Left colon (tissue), 2 donors: ENCODE data around the gene SHROOM4. TPM values are rescaled to one million over a fixed set of nuclear protein-coding genes. Genes with fewer than 3 reads are reported as not detected.

Experiments
- ATAC-seq: fragments of 200-7000 bp; cut with Tn5 transposase; one replicate; pipeline ENCODE4 v1.9.1; 2020; ENCODE audit warnings: mild to moderate bottlenecking, moderate library complexity
- DNase-seq, 2 donors: peaks; one replicate each; pipeline ENCODE4 v3.0.0-alpha.2; 2020
- intact Hi-C, 2 donors: fragments of 100-400 bp; cut with DNase I in 1 of 2; cut with micrococcal nuclease in 1 of 2; formaldehyde crosslinking; loops; one replicate each; pipeline versions ENCODE4 v1.11.2 to v1.14.0; 2022; cut with DNase I, micrococcal nuclease
- total RNA-seq, 2 donors: library from RNA; stranded (reverse); fragmentation: NEBNext Ultra II Directional; extraction: Animal tissue kit (Norgen Biotek cat#: 25700); gene quantifications; one replicate each; pipeline ENCODE4 v1.2.1, GENCODE V29; 2021
- donor health status: DM: no; HTN: no; CAD: no.
- donor health status: DM: yes; HTN: yes; CAD: no.

SHROOM4 gene
- total RNA-seq, 2 donors from 2014 or later, result 3.2 to 3.8 TPM

DNA sequence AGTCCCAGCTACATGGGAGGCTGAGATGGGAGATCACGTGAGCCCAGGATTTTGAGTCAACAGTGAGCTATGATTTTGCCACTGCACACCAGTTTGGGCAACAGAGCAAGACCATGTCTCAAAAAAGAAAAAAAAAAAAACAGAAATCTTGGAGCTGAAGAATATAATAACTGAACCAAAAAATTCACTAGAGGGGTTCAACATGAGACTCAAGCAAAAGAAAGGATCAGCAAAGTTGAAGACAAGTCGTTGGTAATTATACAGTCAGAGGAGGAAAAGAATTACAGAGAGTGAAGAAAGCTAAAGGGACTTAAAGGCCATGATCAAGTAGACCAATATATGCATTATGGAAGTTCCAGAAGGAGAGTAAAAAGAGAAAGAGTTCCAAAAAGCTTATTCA is 26.9 kb downstream of the SHROOM4 start:
- intact Hi-C loops, result no loop called here
- no peak for ATAC-seq
- DNase-seq, result no peak

DNA sequence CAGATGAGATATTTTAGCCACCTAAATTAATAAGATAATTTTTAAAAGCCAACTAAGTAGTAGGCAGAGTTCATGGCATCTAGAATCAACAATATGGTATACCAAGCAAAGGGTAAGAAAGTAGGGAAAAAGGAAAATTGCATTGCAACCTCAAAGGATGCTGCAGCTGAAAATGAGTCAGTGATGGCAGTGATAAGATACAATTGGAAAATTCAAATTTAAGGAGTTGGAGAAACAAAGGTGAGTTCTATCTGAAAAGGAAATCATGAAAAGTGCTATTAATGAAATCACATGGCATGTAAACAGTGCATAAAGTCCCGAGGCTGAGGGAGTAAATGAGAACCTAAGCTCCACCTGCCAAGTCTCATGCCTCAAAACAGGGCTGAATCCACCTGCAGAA is 33.9 kb downstream of the SHROOM4 start:
- ATAC-seq, result no peak
- DNase-seq, result no peak
- intact Hi-C loops, result no loop called here

DNA sequence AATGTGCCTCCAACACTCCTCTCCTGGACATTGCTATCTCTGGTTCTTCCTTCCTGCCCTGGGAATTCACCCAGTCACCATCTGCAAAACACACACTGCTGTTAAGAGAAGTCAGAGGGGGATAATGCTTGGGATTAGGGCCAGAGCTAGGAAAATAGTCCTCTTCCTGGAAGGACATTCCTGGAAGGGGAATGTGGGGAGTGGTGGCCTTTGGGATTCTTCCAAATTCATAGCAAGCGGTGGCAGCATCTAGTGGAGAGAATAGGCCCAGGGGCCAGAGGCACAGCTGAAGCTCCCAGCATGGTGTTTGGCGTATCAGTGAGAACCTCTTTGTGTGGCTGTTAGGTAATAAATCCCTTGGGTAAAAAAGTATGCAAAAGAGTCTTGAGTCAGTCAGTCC is 34.3 kb downstream of the SHROOM4 start:
- DNase-seq (no peak), ATAC-seq (no peak)
- intact Hi-C loops, result no loop called here

DNA sequence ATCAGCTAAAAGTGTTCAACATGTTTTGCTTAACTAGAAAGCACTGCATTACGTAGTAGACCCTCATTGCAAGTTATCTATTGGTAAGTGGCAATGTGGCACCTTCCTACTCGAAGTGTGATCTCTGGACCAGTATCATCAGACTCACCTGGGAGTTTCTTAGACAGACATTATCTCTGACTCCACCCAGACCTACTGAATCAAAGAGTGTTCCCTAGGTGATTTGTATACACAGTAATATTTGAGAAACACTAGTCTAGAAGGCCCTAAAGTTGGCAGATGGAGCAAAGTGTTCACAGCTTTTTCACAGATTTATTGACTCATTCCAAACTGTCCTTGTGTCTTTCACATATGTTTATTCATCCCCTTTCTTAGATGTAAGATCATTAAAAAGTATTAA is 35.7 kb downstream of the SHROOM4 start:
- no peak for DNase-seq
- ATAC-seq, result peak; percentile 41
- intact Hi-C loops, result no loop called here

DNA sequence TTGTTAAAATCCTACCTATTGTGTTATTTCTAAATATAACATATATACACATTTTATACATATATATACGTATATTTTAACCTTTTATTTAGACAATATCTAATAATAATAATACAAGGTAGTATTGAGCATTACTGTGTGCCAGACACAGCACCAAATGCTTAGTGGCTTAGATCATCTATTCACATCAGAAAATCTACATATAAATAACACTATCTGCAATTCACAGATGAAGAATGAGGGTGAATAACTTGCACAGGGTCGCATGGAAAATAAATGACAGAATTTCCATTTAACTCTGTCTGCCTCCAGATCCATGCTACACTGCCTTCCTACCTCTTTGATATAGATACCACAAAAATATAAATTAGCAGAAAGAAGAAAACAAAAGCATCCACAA is 37.7 kb downstream of the SHROOM4 start:
- intact Hi-C loops, result no loop called here
- DNase-seq, result no peak
- no peak for ATAC-seq

DNA sequence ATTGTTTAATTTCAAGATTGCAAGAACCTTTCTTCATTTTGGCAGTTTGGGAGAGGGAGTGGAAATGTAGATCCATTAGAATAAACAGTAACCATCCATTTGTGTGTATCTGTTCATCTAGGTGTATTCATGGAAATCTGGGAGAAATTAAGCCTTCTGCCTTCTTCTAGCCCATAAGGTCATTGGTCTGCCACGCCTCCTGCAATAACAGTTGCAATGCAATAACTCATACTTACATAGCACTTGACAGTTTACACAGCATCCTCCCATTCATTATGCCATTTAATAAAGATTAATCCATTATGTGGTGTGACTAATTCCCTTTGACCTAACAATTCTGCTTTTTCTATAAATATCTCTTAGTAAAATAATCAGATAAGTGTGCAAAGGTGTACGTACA is 42.6 kb downstream of the SHROOM4 start:
- ATAC-seq (peak; percentile 38), DNase-seq (no peak)
- intact Hi-C loops, result no loop called here

DNA sequence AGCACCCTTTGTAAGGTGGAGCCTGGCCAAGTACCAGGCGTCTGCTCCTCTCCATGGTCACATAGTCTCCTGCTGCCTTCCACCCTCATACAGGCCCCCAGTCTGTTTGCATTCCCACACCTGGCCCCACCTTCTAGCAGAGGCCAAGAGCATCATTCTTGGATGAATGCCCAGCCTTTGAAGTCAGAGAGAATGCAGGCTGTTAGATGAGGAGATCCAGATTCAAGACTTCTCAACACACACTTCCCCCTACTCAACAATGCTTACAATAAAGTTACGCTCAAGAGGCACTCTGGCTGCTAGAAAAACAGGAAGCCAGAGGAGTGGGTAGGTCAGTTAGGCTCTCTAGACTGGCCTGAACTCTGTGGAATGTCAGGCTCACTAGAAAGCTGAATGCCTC is 43.3 kb downstream of the SHROOM4 start:
- ATAC-seq (peak; percentile 82), DNase-seq (peak; percentile 56 to 81)
- intact Hi-C loops, result no loop called here

DNA sequence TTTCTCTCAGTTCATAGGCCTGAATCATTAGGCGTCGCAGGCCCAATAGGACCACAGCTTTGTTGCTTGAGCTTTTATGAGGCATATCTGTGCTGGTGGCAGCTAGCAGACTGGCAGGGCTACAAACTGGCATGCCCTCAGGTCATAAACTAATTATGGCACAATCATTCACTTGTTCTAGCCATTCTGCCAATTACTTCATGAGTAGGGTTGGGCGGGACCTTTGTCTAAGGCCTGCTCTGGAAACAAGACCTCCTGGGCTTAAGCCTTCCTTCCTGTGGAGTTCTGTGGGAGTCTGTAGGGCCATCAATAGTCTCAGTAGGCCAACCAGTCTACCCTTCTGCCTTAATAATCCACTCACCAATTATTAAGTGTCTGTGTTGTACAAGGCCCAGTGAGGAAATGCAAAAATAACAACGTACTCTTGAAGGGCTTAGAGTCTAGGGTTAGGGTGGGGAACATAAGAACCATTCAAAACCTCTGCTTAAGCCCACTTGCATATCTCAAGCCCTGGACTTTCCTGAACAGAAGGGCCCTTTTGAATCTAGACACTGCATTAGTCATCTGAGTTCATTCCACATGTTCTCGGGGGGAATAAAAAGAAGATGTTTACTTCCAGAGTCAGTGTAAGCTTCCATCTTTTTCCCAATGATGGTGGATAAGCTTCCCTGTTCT is 44.5 kb downstream of the SHROOM4 start:
- DNase-seq, result peak; percentile 54 to 82
- intact Hi-C loops, result no loop called here
- ATAC-seq, result peak; percentile 89

DNA sequence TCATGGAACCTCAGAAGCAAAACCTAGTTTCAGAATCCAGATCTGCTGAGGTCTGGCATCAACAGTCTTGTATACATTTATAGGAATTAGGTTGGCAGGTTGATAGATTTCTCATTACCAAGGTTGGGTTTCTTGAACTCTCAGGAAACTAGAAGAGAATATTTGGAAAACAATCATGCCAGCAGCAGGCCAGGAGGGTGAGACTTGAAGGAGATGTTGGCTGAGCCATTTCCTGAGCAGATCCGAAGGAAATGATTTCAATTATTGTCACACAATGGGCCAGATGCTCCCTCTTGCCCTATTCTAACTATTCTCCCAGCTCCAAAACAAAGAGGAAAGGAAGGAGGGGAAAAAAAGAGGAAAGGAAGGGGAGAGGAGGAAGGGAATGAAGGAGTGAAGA is 45.2 kb downstream of the SHROOM4 start:
- DNase-seq, result no peak

DNA sequence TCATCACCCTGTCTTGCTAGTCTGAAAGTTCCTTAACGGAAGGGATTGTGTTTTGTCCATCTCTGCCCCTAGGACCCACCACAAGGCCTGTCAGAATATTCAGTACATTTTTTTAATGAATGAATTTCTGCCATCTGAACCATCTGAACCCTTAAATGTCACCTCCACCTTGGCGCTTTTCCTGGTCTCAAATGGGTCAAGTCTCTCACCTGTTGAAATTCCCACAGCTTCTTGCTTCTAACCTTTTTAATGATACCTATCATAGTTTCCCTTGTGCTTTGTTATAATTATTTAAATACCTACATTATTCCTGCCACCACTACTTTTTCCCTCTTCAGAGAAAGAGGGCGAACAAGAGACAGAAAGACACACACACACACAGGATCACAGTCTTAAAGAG is 48.0 kb downstream of the SHROOM4 start:
- DNase-seq (no peak), ATAC-seq (no peak)
- intact Hi-C loops, result no loop called here

More for the DNA sequence above, 45.2 kb downstream of the SHROOM4 start:
- intact Hi-C loops, result no loop called here
- no peak for ATAC-seq

DNA sequence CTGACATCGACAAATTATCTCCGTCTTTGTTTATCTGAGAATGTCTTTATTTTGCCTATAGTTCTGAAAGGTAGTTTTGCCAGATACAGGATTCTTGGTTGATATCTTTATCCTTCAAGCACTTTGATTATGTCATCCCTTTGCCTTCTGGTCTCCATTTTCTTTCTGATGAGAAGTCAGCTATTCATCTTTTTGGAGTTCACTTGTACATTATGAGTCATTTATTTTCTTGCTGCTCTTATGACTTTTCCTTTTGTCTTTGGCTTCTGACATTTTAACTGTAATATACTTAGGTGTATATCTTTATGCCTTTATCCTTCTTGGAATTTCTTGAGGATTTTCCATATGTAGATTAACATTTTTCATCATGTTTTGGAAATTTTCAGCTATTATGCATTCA is 51.4 kb downstream of the SHROOM4 start:
- ATAC-seq, result no peak
- DNase-seq, result no peak
- intact Hi-C loops, result no loop called here

DNA sequence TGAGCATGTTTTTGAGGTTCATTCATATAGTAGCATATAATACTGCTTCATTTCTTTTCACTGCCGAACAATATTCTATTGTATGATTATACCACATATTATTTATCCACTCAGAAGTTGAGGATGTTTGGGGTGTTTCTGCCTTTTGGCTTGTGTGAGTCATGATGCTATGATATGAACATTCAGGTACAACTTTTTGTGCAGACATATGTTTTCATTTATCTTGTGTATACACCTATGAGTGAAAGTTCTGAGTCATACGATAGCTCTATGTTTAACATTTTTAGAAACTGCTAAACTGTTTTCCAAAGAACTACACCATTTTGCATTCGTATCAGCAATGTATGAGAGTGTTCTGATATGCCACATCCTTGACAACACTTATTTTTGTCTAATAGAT is 57.7 kb downstream of the SHROOM4 start:
- DNase-seq, result no peak
- intact Hi-C loops, result no loop called here
- no peak for ATAC-seq

DNA sequence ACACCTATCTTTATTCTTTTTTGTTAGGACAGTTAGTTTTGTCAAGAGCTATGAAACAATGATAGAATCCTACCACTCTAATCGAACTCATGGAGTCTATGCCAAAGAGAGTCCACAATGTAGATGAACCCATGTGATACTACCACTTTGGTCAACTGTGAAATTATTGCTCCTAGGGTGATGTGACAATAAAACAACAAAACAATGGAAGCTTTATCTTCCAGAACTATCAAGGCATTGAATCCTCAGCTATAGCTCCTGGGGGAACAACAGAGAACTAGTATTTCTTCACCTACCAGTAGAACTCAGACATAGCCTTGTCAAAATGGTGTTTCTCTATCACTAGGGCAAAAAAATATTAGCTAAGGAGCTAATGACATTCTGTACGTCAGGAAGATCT is 62.9 kb downstream of the SHROOM4 start:
- DNase-seq, result no peak
- no peak for ATAC-seq
- intact Hi-C loops, result no loop called here

DNA sequence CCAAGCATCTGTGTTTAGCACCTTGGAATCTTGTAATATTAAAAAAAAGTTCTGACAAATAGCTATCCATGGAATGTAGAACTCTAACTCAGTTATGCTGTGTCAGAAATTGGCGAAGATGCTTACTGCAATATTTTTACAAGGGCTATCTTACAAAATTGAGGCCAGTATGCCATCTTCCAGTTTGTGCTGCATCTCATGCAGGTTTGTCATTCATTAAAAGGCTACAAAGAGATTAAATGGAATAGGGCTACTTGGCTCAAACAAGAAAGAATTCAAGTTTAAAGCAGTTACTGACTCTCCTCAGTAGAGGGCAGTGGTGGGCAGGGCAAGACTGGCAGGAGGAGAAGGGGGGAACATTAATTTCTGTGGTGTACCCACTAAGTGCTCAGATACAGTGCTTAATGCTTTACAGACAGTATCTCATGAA is 66.5 kb downstream of the SHROOM4 start:
- ATAC-seq (peak; percentile 48), DNase-seq (no peak)
- intact Hi-C loops, result loop anchor here in 1 of 2 donors (5.0 kb wide), 1 partner anchor 155 kb away; no protein-coding TSS in a partner anchor

DNA sequence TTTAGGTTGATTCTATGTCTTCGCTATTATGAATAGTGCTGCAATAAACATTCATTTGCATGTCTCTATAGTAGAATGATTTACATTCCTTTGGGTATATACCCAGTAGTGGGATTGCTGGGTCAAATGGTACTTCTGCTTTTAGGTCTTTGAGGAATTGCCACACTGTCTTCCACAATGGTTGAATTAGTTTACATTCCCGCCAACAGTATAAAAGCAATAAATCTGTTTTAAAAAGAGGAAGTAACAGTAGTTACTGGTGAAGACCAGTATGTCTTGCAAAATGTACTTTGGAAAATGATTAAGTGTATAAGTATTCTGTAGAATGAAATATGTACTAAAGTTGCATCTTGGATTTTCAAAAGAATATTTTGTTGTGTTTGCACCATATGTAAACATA is 77.3 kb downstream of the SHROOM4 start:
- no peak for DNase-seq
- ATAC-seq, result no peak
- intact Hi-C loops, result no loop called here

DNA sequence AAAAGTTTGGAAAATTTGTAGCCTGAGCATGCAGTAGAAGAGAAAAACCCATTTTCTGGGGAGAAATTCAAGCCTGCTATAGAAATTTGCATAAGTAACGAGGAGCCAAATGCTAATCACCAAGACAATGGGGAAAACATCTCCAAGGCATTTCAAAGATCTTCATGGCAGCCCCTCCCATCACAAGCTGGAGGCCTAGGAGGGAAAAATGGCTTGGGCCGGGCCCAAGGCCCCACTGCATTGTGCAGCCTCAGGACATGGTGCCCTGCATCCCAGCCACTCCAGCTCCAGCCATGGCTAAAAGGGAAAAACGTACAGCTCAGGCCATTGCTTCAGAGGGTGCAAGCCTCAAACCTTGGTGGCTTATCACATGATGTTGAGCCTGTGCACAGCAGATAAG is 87.7 kb downstream of the SHROOM4 start:
- no peak for DNase-seq
- intact Hi-C loops, result no loop called here
- no peak for ATAC-seq

DNA sequence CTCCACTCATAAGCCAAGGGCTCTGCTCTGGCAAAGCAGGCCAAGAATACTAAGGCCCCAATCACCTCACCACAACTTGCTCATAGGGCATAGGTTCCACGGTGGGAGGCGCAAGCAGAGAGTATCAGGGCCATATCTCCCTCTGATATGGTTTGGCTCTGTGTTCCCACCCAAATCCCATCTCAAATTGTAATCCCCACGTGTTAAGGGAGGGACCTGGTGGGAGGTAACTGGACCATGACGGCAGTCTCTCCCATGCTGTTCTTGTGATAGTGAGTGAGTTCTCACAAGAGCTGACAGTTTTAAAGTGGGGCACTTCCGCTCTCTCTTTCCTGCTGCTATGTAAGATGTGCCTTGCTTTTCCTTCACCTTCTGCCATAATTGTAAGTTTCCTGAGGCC is 88.7 kb downstream of the SHROOM4 start:
- intact Hi-C loops, result no loop called here
- no peak for ATAC-seq
- no peak for DNase-seq

DNA sequence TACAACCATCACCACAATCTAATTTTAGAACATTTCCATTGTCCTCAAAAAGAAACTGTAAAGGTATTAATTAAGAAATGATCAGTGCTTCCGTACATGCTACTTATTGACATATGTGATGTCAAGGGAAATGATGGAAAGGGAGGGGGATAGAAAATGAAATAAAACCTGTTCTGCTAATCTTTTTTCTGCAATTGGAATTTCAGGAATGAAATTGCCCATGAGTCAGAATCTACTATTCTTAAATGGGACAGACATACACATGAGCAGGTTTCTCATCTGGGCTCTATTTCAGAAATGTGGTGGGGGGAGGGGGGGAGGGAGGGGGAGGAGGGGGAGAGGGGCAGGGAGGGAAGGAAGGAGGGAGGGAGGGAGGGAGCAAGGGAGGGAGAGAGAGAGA is 91.0 kb downstream of the SHROOM4 start:
- ATAC-seq, result no peak
- intact Hi-C loops, result no loop called here
- DNase-seq, result no peak

DNA sequence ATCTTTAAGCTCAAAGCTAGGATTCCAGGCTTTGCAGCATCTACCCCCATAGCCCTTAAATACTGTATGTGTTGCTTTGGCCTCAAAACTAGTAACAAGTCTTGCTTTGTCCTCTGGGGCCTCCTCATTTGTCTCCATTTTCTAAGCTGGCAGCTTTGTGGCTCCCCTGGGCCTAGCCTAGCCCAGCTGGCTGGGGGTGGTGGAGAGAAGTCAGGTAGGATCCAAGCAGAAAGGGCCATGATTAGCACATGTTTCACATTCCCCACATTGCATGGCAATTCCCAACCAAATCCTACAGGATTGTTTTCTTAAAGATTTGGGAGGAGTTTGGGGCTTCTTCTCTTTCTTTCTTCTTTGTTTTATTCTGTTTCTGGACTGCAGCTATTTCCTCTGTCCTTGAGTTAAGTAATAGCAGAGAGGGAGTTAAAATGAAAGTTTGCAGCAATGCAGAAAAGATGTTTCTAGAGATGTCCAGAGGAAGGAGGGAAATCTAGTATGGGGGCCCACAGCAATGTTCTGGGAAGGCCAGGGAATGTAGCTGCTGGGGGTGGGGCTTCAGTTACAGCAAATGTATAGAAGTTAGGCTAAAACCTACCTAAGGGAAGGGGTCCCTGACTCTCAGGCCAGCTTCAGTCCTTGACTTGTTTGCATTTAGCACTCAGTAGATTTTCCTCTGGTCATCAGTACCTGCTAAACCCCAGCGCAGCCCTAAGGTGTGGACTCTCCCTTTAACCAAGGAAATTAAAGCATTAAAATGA is 92.1 kb downstream of the SHROOM4 start:
- ATAC-seq (no peak), DNase-seq (no peak)
- intact Hi-C loops, result no loop called here

DNA sequence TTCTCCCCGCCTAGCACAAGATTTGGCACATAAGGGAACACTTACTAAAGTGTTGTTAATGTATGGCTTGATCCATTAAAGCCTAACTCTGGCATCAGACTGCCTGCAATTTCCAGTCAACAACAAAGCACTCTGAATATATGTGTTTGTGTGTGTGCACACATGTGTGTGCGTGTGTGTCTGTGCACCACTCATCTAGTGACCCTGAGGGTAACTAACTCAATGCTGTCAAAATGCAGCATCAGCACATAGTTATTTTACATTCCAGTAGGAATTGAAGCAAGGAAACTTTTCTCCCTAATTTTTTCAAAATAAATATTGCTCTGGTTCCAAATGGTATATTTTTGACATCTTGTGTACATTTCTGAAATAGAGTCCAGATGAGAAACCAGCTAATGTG is 94.4 kb downstream of the SHROOM4 start:
- intact Hi-C loops, result no loop called here
- ATAC-seq (no peak), DNase-seq (no peak)

DNA sequence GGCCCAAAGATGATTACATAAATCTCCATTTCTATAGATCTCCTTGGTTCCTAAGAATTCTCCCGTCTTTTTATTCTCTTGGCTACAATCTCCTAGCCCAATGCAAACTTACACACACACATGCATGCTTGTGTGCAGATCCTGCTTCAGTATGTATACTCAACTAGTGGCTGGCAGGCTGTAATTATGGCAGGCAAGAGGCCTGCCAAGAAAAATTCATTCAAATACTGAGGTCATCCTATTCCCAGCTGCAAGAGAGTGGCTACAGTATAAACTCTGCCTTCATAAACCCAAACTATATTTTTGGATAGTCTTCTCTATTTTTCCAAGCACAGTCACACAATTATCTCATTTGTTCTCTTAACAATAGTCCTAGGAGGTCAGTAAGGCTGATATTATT is 95.2 kb downstream of the SHROOM4 start:
- intact Hi-C loops, result no loop called here
- ATAC-seq, result no peak

More for the DNA sequence above, 95.2 kb downstream of the SHROOM4 start:
- DNase-seq, result no peak
